Measurements from ENCODE around the gene PIK3C2A. TPM values are rescaled to one million over a fixed set of nuclear protein-coding genes. Genes with fewer than 3 reads are reported as not detected.

The PIK3C2A gene
- total RNA-seq, 1 experiment from 2014 or later: 68.3 TPM

DNA sequence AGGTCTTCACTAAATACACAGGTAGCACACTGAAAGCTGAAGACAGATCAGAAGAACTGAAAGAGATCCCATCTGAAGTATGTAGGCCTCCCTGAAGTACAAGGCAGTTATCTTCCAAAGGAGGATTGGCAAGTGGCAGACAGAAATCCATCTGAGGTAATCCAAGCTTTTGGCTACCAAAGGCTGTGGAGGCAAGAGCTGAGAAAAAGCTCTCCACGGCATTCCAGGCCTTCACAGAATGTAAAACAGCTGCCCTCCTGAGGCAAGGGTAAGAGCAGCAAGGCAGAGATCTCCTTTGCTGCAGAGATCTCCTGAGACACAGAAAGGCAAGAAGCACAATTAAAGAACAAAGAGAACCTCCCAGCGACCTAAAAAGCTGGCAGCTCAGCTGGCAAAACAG lies 19.1 kb downstream of the PIK3C2A start:
- DNase-seq (ENCODE audit: low read depth, low spot score) (no peak), ATAC-seq (no peak)
- CTCF ChIA-PET: interaction anchor here (0.6 kb wide), 1 partner anchor 19 kb away, joined by 3 read pairs; the partner anchor contains the start of gene PIK3C2A
- in situ Hi-C loops (cut with HindIII; ENCODE audit: low pct_unique_long_range_greater_than_20kb, low sequenced_read_pairs) (no loop called here), intact Hi-C loops (cut with micrococcal nuclease; ENCODE audit: unreplicated experiment) (no loop called here)
- no peak for TF ChIP-seq TCF7L2 (IDR thresholded peaks at IDR 0.05; ENCODE audit: low read depth, low read length)
- TF ChIP-seq POLR2AphosphoS5 (IDR thresholded peaks at IDR 0.05; ENCODE audit: low read depth, low read length): no peak
- TF ChIP-seq, protein P1, sequence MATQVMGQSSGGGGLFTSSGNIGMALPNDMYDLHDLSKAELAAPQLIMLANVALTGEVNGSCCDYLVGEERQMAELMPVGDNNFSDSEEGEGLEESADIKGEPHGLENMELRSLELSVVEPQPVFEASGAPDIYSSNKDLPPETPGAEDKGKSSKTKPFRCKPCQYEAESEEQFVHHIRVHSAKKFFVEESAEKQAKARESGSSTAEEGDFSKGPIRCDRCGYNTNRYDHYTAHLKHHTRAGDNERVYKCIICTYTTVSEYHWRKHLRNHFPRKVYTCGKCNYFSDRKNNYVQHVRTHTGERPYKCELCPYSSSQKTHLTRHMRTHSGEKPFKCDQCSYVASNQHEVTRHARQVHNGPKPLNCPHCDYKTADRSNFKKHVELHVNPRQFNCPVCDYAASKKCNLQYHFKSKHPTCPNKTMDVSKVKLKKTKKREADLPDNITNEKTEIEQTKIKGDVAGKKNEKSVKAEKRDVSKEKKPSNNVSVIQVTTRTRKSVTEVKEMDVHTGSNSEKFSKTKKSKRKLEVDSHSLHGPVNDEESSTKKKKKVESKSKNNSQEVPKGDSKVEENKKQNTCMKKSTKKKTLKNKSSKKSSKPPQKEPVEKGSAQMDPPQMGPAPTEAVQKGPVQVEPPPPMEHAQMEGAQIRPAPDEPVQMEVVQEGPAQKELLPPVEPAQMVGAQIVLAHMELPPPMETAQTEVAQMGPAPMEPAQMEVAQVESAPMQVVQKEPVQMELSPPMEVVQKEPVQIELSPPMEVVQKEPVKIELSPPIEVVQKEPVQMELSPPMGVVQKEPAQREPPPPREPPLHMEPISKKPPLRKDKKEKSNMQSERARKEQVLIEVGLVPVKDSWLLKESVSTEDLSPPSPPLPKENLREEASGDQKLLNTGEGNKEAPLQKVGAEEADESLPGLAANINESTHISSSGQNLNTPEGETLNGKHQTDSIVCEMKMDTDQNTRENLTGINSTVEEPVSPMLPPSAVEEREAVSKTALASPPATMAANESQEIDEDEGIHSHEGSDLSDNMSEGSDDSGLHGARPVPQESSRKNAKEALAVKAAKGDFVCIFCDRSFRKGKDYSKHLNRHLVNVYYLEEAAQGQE (IDR thresholded peaks at IDR 0.05; ENCODE audit: insufficient read depth in 1 of 2, low read depth in 2 of 2, low read length in 1 of 2): no peak
- no peak for TF ChIP-seq SIN3A (IDR thresholded peaks at IDR 0.05; ENCODE audit: borderline replicate concordance, insufficient read depth, low read depth, low read length)
- TF ChIP-seq, protein P2, sequence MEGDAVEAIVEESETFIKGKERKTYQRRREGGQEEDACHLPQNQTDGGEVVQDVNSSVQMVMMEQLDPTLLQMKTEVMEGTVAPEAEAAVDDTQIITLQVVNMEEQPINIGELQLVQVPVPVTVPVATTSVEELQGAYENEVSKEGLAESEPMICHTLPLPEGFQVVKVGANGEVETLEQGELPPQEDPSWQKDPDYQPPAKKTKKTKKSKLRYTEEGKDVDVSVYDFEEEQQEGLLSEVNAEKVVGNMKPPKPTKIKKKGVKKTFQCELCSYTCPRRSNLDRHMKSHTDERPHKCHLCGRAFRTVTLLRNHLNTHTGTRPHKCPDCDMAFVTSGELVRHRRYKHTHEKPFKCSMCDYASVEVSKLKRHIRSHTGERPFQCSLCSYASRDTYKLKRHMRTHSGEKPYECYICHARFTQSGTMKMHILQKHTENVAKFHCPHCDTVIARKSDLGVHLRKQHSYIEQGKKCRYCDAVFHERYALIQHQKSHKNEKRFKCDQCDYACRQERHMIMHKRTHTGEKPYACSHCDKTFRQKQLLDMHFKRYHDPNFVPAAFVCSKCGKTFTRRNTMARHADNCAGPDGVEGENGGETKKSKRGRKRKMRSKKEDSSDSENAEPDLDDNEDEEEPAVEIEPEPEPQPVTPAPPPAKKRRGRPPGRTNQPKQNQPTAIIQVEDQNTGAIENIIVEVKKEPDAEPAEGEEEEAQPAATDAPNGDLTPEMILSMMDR (IDR thresholded peaks at IDR 0.05): no peak
- Histone ChIP-seq H3K4me3 (ENCODE audit: low read depth in 2 of 2, low read length in 2 of 2) (no peak overlapping the region), H3K4me1 (ENCODE audit: control insufficient read depth, insufficient read depth, low read length) (no peaks in the 10 kb centered on the region), H3K9me3 (ENCODE audit: control insufficient read depth, insufficient read depth, low read depth, low read length) (no peaks in the 10 kb centered on the region), H3K27me3 (ENCODE audit: control insufficient read depth, insufficient read depth, low read length) (no peaks in the 10 kb centered on the region), H3K27ac (ENCODE audit: low read length) (no peak overlapping the region), H3K36me3 (ENCODE audit: control insufficient read depth, insufficient read depth, low read length) (no peaks in the 10 kb centered on the region)
- POLR2A ChIA-PET: no interaction called here
- BruUV-seq (replicated peaks): no TSS peak

DNA sequence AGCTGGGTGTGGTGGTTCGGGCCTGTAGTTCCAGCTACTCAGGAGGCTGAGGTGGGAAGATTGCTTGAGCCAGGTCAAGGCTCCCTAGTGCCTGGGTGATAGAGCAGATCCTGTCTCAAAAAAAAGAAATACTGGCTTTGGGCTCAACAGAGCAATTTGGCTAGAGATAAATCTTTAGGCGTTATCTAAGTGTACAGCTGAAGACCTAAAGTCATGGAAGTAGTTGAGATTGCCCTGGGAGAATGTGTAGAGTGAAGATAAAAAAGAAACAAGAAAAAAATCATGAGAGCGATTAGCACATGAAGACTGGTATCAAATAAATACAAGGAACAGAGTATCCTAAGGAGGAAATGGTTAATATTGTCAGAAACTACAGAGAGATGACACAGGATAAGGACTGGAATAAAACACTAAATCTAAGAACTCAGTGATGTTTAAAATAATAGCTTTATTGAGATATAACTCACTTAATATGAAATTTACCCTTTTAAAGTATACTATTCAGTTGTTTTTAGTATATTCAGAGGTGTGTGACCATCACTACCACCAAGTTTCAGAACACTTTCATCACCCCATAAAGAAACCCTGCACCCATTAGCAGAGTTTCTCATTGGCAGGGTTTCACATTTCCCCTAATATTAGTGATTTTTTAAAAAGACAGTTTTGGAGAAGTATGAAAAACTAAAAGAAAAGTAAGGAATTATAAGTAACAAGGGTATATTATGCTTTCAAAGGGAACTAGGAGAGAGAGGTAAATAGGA lies 20.7 kb downstream of the PIK3C2A start:
- intact Hi-C loops (cut with micrococcal nuclease; ENCODE audit: unreplicated experiment) (no loop called here), in situ Hi-C loops (cut with HindIII; ENCODE audit: low pct_unique_long_range_greater_than_20kb, low sequenced_read_pairs) (no loop called here)
- H3K27me3 ChIP-seq (ENCODE audit: control insufficient read depth, insufficient read depth, low read length): no peaks in the 10 kb centered on the region
- H3K9me3 ChIP-seq (ENCODE audit: control insufficient read depth, insufficient read depth, low read depth, low read length): no peaks in the 10 kb centered on the region
- no peaks in the 10 kb centered on the region for H3K36me3 ChIP-seq (ENCODE audit: control insufficient read depth, insufficient read depth, low read length)
- H3K4me1 ChIP-seq (ENCODE audit: control insufficient read depth, insufficient read depth, low read length): no peaks in the 10 kb centered on the region
- H3K4me3 ChIP-seq (ENCODE audit: low read depth in 2 of 2, low read length in 2 of 2): no peak overlapping the region
- CTCF ChIA-PET: no interaction called here
- DNase-seq (ENCODE audit: low read depth, low spot score): no peak
- no TSS peak for BruUV-seq (replicated peaks)
- no peak for ATAC-seq
- H3K27ac ChIP-seq (ENCODE audit: low read length): no peak overlapping the region
- POLR2A ChIA-PET: no interaction called here
- TF ChIP-seq, protein P2 (IDR thresholded peaks at IDR 0.05): no peak
- TF ChIP-seq, protein P1 (IDR thresholded peaks at IDR 0.05; ENCODE audit: insufficient read depth in 1 of 2, low read depth in 2 of 2, low read length in 1 of 2): no peak
- TF ChIP-seq POLR2AphosphoS5 (IDR thresholded peaks at IDR 0.05; ENCODE audit: low read depth, low read length): no peak
- TF ChIP-seq TCF7L2 (IDR thresholded peaks at IDR 0.05; ENCODE audit: low read depth, low read length): no peak
- no peak for TF ChIP-seq SIN3A (IDR thresholded peaks at IDR 0.05; ENCODE audit: borderline replicate concordance, insufficient read depth, low read depth, low read length)
